HepG2 (cell line): Measurements from ENCODE around the gene NADK2. TPM values are rescaled to one million over a fixed set of nuclear protein-coding genes. Genes with fewer than 3 reads are reported as not detected.

ENCODE experiments used
- CEBPG ChIP-seq: IDR thresholded peaks from 2 replicates; pipeline ENCODE4 v1.6.1; 2016
- CREM ChIP-seq, 2 experiments: sonication (generic) in 1 of 2; formaldehyde crosslinking in 1 of 2; IDR thresholded peaks; 2 replicates each; pipeline versions ENCODE4 v1.4.0 to v1.6.1; 2016 to 2020; ENCODE audit warnings: antibody characterized with exemption in 1 of 2, mild to moderate bottlenecking in 1 of 2, missing genetic modification reagents in 1 of 2
- HDAC6 ChIP-seq: fragments of 200-600 bp; sonication (generic); IDR thresholded peaks from 2 replicates; pipeline ENCODE4 v1.7.0; 2017; ENCODE audit warnings: mild to moderate bottlenecking, antibody characterized with exemption, low read length, low read depth
- IKZF5 ChIP-seq: IDR thresholded peaks from 2 replicates; pipeline ENCODE4 v1.6.1; 2018; ENCODE audit warnings: missing genetic modification reagents, mild to moderate bottlenecking, missing compliant biosample characterization
- MEIS1 ChIP-seq: sonication (generic); formaldehyde crosslinking; IDR thresholded peaks from 2 replicates; pipeline ENCODE4 v1.9.0; 2021; ENCODE audit warnings: mild to moderate bottlenecking, missing genetic modification reagents, moderate library complexity, borderline replicate concordance
- MLLT10 ChIP-seq: sonication (generic); formaldehyde crosslinking; IDR thresholded peaks from 2 replicates; pipeline ENCODE4 v1.4.0; 2020; ENCODE audit warnings: missing genetic modification reagents
- MYNN ChIP-seq: sonication (generic); formaldehyde crosslinking; IDR thresholded peaks from 2 replicates; pipeline ENCODE4 v1.4.0; 2020; ENCODE audit warnings: mild to moderate bottlenecking, low read depth, missing genetic modification reagents
- RFXANK ChIP-seq: IDR thresholded peaks from 2 replicates; pipeline ENCODE4 v1.6.1; 2016
- RFXAP ChIP-seq: sonication (generic); formaldehyde crosslinking; IDR thresholded peaks from 2 replicates; pipeline ENCODE4 v1.4.0; 2020; ENCODE audit warnings: missing genetic modification reagents, borderline replicate concordance
- SP4 ChIP-seq: sonication (generic); formaldehyde crosslinking; IDR thresholded peaks from 2 replicates; pipeline ENCODE4 v1.8.1; 2023; ENCODE audit warnings: mild to moderate bottlenecking, missing genetic modification reagents
- STAT5B ChIP-seq: sonication (generic); formaldehyde crosslinking; IDR thresholded peaks from 2 replicates; pipeline ENCODE4 v1.4.0; 2020; ENCODE audit warnings: missing genetic modification reagents
- ZNF124 ChIP-seq: sonication (generic); formaldehyde crosslinking; IDR thresholded peaks from 2 replicates; pipeline ENCODE4 v1.4.0; 2020; ENCODE audit warnings: missing genetic modification reagents
- ZNF136 ChIP-seq: sonication (generic); formaldehyde crosslinking; IDR thresholded peaks from 2 replicates; pipeline ENCODE4 v1.8.1; 2022; ENCODE audit warnings: low read depth, mild to moderate bottlenecking, moderate library complexity, missing genetic modification reagents
- ZNF253 ChIP-seq: sonication (generic); formaldehyde crosslinking; IDR thresholded peaks from 2 replicates; pipeline ENCODE4 v1.8.0; 2022; ENCODE audit warnings: mild to moderate bottlenecking, missing genetic modification reagents, borderline replicate concordance
- ZNF354B ChIP-seq: sonication (generic); formaldehyde crosslinking; IDR thresholded peaks from 2 replicates; pipeline ENCODE4 v1.8.0; 2022; ENCODE audit warnings: mild to moderate bottlenecking, missing genetic modification reagents
- ZNF512B ChIP-seq: sonication (generic); formaldehyde crosslinking; IDR thresholded peaks from 2 replicates; pipeline ENCODE4 v1.5.1; 2020; ENCODE audit warnings: missing genetic modification reagents, mild to moderate bottlenecking, borderline replicate concordance
- ZNF563 ChIP-seq: sonication (generic); formaldehyde crosslinking; IDR thresholded peaks from 2 replicates; pipeline ENCODE4 v1.8.0; 2022; ENCODE audit warnings: mild to moderate bottlenecking, moderate library complexity, missing genetic modification reagents
- ZNF619 ChIP-seq: sonication (generic); formaldehyde crosslinking; IDR thresholded peaks from 2 replicates; pipeline ENCODE4 v1.4.0; 2020; ENCODE audit warnings: mild to moderate bottlenecking, missing genetic modification reagents
- polyA plus RNA-seq, 8 experiments: library from polyadenylated mRNA; depleted of rRNA in 3 of 8; stranded (reverse) in 7 of 8; unstranded in 1 of 8; fragments of >200 nt; fragmentation: Illumina TruSeq in 4 of 8; extraction: Trizol in 4 of 8; gene quantifications; 2 replicates each; pipeline versions ENCODE4 v1.2.1 to v1.2.3, GENCODE V29; 2011 to 2016; ENCODE audit warnings: low read depth in 4 of 8, missing spikeins in 1 of 8, mixed read lengths in 1 of 8; ENCODE audit not compliant: insufficient read depth in 1 of 8
- total RNA-seq, 5 experiments: library from RNA; depleted of rRNA; stranded (reverse); fragments of >200 nt; fragmentation: Illumina TruSeq; extraction: Trizol; gene quantifications; 2 replicates each; pipeline ENCODE4 v1.2.3, GENCODE V29; 2016; ENCODE audit warnings: low read depth in 1 of 5
- TF ChIP-seq, protein P1 (sequence below): sonication (generic); formaldehyde crosslinking; IDR thresholded peaks from 2 replicates; pipeline ENCODE4 v1.9.0; 2022; ENCODE audit warnings: low read depth, missing genetic modification reagents
- TF ChIP-seq, protein P2 (sequence below): sonication (generic); formaldehyde crosslinking; IDR thresholded peaks from 2 replicates; pipeline ENCODE4 v1.5.0; 2020; ENCODE audit warnings: missing genetic modification reagents
- TF ChIP-seq, protein P3 (sequence below): IDR thresholded peaks from 2 replicates; pipeline ENCODE4 v1.6.1; 2016; ENCODE audit warnings: low read depth, control low read depth

NADK2 gene
- total and polyA plus RNA-seq, 2 of the 13 experiments (the other 11 are each of a cell fraction or from before 2014, with no cell fraction given), result 13.9 to 71.4 TPM

DNA sequence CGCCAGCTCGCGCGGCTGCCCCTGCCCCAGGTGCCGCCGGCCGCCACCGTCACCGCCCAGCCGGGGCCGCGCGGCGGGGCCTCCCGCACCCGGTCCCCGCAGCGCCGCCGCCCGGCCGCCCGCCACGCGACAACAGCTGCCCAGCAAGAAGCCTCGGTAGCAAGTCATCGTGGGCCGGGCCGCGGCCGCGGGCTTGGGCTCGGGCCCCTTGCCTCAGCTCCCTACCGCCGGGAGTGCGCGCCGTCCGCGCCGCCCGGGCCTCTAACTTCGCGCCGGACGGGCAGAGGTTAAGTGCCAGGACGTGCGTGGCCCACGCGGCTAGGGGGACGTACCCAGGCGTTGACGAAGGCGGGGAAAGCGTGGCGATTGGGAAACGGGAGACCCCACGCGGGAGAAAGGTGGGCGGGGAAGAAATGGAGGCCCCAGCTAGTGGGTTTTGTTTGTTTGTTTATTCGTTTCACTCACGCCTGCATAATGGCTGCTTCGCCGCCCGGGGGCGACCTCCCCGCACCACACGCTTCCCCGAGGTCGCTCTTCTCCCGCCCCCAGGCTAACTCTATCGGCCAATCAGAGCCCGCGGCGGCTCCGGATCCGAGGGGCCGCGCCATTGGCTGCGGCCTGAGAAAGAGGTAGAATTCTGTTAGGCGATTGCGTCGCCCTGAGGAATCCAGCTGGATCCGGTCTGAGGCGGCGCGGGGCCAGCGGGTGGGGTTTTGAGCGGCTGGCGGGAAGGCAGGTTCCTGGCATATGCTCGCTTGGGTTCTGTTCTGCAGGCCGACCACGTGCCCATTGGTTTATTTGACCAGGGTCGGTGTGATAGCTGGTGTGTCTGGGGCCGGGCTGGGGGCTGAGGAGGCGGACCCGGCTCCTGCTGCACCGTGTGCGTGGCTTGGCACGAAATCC, at the start of gene NADK2 (continued):
- TF ChIP-seq SP4 (CRISPR knock-in tag) (no peak; the same call in 1 of the 2 replicates), ZNF619 (peak; percentile 62; the same call in 1 of the 2 replicates), ZNF124 (no peak), ZNF512B (no peak), ZNF563 (CRISPR knock-in tag) (peak; percentile 87), CEBPG (CRISPR knock-in tag) (peak; percentile 45), RFXAP (peak; percentile 86), IKZF5 (peak; percentile 90), HDAC6 (no peak), MYNN (CRISPR knock-in tag) (peak; percentile 34; the same call in 1 of the 2 replicates), MLLT10 (CRISPR knock-in tag) (no peak), STAT5B (no peak), ZNF253 (CRISPR knock-in tag) (no peak; the same call in 1 of the 2 replicates), ZNF354B (CRISPR knock-in tag) (0 out of 2 replicates have a peak, but pooled peaks have one; percentile 10), RFXANK (CRISPR knock-in tag) (no peak), MEIS1 (CRISPR knock-in tag) (no peak), ZNF136 (peak; percentile 87; the same call in 1 of the 2 replicates), CREM (IDR thresholded peaks at IDR 0.05) (peak; percentile 48; the same call in 1 of the 2 replicates), CREM (CRISPR knock-in tag; IDR thresholded peaks at IDR 0.05) (no peak)
- TF ChIP-seq, protein P1, sequence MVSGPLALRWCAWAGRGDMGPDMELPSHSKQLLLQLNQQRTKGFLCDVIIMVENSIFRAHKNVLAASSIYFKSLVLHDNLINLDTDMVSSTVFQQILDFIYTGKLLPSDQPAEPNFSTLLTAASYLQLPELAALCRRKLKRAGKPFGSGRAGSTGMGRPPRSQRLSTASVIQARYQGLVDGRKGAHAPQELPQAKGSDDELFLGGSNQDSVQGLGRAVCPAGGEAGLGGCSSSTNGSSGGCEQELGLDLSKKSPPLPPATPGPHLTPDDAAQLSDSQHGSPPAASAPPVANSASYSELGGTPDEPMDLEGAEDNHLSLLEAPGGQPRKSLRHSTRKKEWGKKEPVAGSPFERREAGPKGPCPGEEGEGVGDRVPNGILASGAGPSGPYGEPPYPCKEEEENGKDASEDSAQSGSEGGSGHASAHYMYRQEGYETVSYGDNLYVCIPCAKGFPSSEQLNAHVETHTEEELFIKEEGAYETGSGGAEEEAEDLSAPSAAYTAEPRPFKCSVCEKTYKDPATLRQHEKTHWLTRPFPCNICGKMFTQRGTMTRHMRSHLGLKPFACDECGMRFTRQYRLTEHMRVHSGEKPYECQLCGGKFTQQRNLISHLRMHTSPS (CRISPR knock-in tag), result no peak; the same call in 1 of the 2 replicates
- TF ChIP-seq, protein P2, sequence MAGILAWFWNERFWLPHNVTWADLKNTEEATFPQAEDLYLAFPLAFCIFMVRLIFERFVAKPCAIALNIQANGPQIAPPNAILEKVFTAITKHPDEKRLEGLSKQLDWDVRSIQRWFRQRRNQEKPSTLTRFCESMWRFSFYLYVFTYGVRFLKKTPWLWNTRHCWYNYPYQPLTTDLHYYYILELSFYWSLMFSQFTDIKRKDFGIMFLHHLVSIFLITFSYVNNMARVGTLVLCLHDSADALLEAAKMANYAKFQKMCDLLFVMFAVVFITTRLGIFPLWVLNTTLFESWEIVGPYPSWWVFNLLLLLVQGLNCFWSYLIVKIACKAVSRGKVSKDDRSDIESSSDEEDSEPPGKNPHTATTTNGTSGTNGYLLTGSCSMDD (CRISPR knock-in tag), result no peak; the same call in 1 of the 2 replicates
- TF ChIP-seq, protein P3, sequence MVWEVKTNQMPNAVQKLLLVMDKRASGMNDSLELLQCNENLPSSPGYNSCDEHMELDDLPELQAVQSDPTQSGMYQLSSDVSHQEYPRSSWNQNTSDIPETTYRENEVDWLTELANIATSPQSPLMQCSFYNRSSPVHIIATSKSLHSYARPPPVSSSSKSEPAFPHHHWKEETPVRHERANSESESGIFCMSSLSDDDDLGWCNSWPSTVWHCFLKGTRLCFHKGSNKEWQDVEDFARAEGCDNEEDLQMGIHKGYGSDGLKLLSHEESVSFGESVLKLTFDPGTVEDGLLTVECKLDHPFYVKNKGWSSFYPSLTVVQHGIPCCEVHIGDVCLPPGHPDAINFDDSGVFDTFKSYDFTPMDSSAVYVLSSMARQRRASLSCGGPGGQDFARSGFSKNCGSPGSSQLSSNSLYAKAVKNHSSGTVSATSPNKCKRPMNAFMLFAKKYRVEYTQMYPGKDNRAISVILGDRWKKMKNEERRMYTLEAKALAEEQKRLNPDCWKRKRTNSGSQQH (CRISPR knock-in tag), result no peak
